Muscle of leg (tissue), 11 donors: ENCODE measurements around the gene TTLL9. TPM values are rescaled to one million over a fixed set of nuclear protein-coding genes. Genes with fewer than 3 reads are reported as not detected.
A peak's percentile ranks its signal among the peaks of the same experiment; 100 is the strongest.
"Not testable (repeated sequence)": the region's sequence is repeated elsewhere in the genome, so short reads cannot be mapped to it uniquely, and the experiment has no call there.

ENCODE experiments used
- DNase-seq: peaks from one replicate; pipeline ENCODE4 v3.0.0; 2013
- H3K27ac ChIP-seq: one replicate; pipeline ENCODE4 v1.5.1; 2013; ENCODE audit warnings: mild to moderate bottlenecking, low read length, control low read depth
- H3K27me3 ChIP-seq: one replicate; pipeline ENCODE4 v1.6.1; 2013; ENCODE audit warnings: low read length; ENCODE audit not compliant: control insufficient read depth, insufficient read depth
- H3K36me3 ChIP-seq: one replicate; pipeline ENCODE4 v1.6.1; 2013; ENCODE audit warnings: low read length; ENCODE audit not compliant: control insufficient read depth, insufficient read depth
- H3K4me1 ChIP-seq: one replicate; pipeline ENCODE4 v1.6.1; 2013; ENCODE audit warnings: low read length; ENCODE audit not compliant: control insufficient read depth, insufficient read depth
- H3K4me3 ChIP-seq: one replicate; pipeline ENCODE4 v1.5.1; 2013; ENCODE audit warnings: low read length, control low read depth
- H3K9me3 ChIP-seq: replicated peaks from 2 replicates; pipeline ENCODE4 v1.6.1; 2013; ENCODE audit warnings: low read depth, low read length; ENCODE audit not compliant: control insufficient read depth
- WGBS: methylation state at CpG from one replicate; pipeline ENCODE4 v1.1.5; 2013; ENCODE audit warnings: missing lambda C conversion rate; ENCODE audit not compliant: insufficient coverage; 5-methylcytosine and 5-hydroxymethylcytosine counted together
- polyA plus RNA-seq, 8 donors: library from polyadenylated mRNA; unstranded; fragments of 120-200 nt; gene quantifications; one replicate each; pipeline versions ENCODE4 v1.2.1 to v1.2.3, GENCODE V29; 2013; ENCODE audit warnings: inconsistent platforms in 1 of 8, low replicate concordance in 1 of 8; ENCODE audit not compliant: insufficient read length in 8 of 8, insufficient read depth in 1 of 8
- total RNA-seq: library from RNA; stranded (reverse); fragments of 120-200 nt; gene quantifications from one replicate; pipeline ENCODE4 v1.2.4, GENCODE V29; 2013

The TTLL9 gene
- total and polyA plus RNA-seq, 9 donors = 0.09 to 0.35 (median 0.21) TPM; not detected in 1

GRCh38 chr20:31828016-31828415 lies 42.4 kb upstream of the TTLL9 start:
- H3K4me1 ChIP-seq, H3K4me3 ChIP-seq, H3K9me3 ChIP-seq, DNase-seq, H3K27me3 ChIP-seq, H3K27ac ChIP-seq: not testable (repeated sequence)
- 100% methylated on average over 5 of the region's 11 CpGs for WGBS
- H3K36me3 ChIP-seq = peaks cover 43% of the 10 kb centered on the region

GRCh38 chr20:31829731-31830130 lies 40.7 kb upstream of the TTLL9 start:
- no peak for DNase-seq
- WGBS = 79% methylated on average over 5 of the region's 6 CpGs
- no peak overlapping the region for H3K27ac ChIP-seq
- no peaks in the 10 kb centered on the region for H3K9me3 ChIP-seq
- peaks cover 13% of the 10 kb centered on the region for H3K4me1 ChIP-seq
- H3K4me3 ChIP-seq = no peak overlapping the region
- no peaks in the 10 kb centered on the region for H3K27me3 ChIP-seq
- H3K36me3 ChIP-seq = peaks cover 41% of the 10 kb centered on the region

GRCh38 chr20:31830406-31830981 lies 39.9 kb upstream of the TTLL9 start:
- DNase-seq = no peak
- 89% methylated on average over 5 of the region's 8 CpGs for WGBS

GRCh38 chr20:31831211-31831610 lies 39.2 kb upstream of the TTLL9 start:
- WGBS = 83% methylated on average over 2 of the region's 6 CpGs
- Histone ChIP-seq H3K9me3 (no peaks in the 10 kb centered on the region), H3K27me3 (no peaks in the 10 kb centered on the region), H3K4me3 (no peak overlapping the region), H3K27ac (no peak overlapping the region), H3K36me3 (peaks cover 34% of the 10 kb centered on the region), H3K4me1 (peaks cover 24% of the 10 kb centered on the region)
- DNase-seq = no peak

More at GRCh38 chr20:31830406-31830981, 39.9 kb upstream of the TTLL9 start:
- H3K4me1 ChIP-seq = peaks cover 17% of the 10 kb centered on the region
- no peaks in the 10 kb centered on the region for H3K9me3 ChIP-seq
- H3K27me3 ChIP-seq = no peaks in the 10 kb centered on the region
- H3K36me3 ChIP-seq = peaks cover 36% of the 10 kb centered on the region
- no peak overlapping the region for H3K27ac ChIP-seq
- no peak overlapping the region for H3K4me3 ChIP-seq

GRCh38 chr20:31831771-31832306 lies 38.6 kb upstream of the TTLL9 start:
- DNase-seq = no peak
- Histone ChIP-seq H3K36me3 (peaks cover 34% of the 10 kb centered on the region), H3K4me3 (no peak overlapping the region), H3K4me1 (peaks cover 30% of the 10 kb centered on the region), H3K27me3 (no peaks in the 10 kb centered on the region), H3K27ac (no peak overlapping the region), H3K9me3 (no peaks in the 10 kb centered on the region)
- 82% methylated on average over 17 of the region's 17 CpGs for WGBS

- Histone ChIP-seq H3K9me3 (no peaks in the 10 kb centered on the region), H3K27ac (peak overlapping the region; percentile 3), H3K27me3 (no peaks in the 10 kb centered on the region), H3K36me3 (peaks cover 29% of the 10 kb centered on the region), H3K4me3 (no peak overlapping the region), H3K4me1 (peaks cover 45% of the 10 kb centered on the region)
- peak; percentile 66 for DNase-seq
- 55% methylated on average over 14 of the region's 14 CpGs for WGBS
Observed at GRCh38 chr20:31833130-31833930, 37.1 kb upstream of the TTLL9 start.

- Histone ChIP-seq H3K27me3 (no peaks in the 10 kb centered on the region), H3K27ac (peak overlapping the region; percentile 42), H3K4me3 (no peak overlapping the region), H3K9me3 (no peaks in the 10 kb centered on the region), H3K4me1 (peaks cover 48% of the 10 kb centered on the region), H3K36me3 (peaks cover 22% of the 10 kb centered on the region)
- DNase-seq = no peak
- WGBS = 31% methylated on average over 14 of the region's 20 CpGs
Observed at GRCh38 chr20:31833931-31834521, 36.4 kb upstream of the TTLL9 start.

GRCh38 chr20:31835554-31835953 lies 34.9 kb upstream of the TTLL9 start:
- WGBS = 55% methylated on average over 9 of the region's 9 CpGs
- H3K27me3 ChIP-seq = no peaks in the 10 kb centered on the region
- peaks cover 13% of the 10 kb centered on the region for H3K36me3 ChIP-seq
- H3K27ac ChIP-seq = peak overlapping the region; percentile 18
- H3K4me1 ChIP-seq = peaks cover 52% of the 10 kb centered on the region
- no peak overlapping the region for H3K4me3 ChIP-seq
- H3K9me3 ChIP-seq = no peaks in the 10 kb centered on the region
- DNase-seq = no peak

GRCh38 chr20:31835977-31836852 lies 34.2 kb upstream of the TTLL9 start:
- H3K4me3 ChIP-seq = no peak overlapping the region
- H3K27ac ChIP-seq = peak overlapping the region; percentile 48
- H3K4me1 ChIP-seq = peaks cover 58% of the 10 kb centered on the region
- no peaks in the 10 kb centered on the region for H3K27me3 ChIP-seq
- DNase-seq = peak; percentile 87
- H3K36me3 ChIP-seq = peaks cover 12% of the 10 kb centered on the region
- 9% methylated on average over 7 of the region's 14 CpGs for WGBS
- H3K9me3 ChIP-seq = no peaks in the 10 kb centered on the region
